Immature natural killer cell (primary cell): ENCODE results near the gene DEFB128. TPM values are rescaled to one million over a fixed set of nuclear protein-coding genes. Genes with fewer than 3 reads are reported as not detected.
"Not testable (repeated sequence)": the region's sequence is repeated elsewhere in the genome, so short reads cannot be mapped to it uniquely, and the experiment has no call there.

Experiments
- DNase-seq, 3 donors: peaks; one replicate each; pipeline ENCODE4 v3.0.0; 2022; ENCODE audit warnings: mixed read lengths in 1 of 3
- H3K27ac Mint-ChIP-seq, 6 donors: one replicate each; pipeline ENCODE4 v1.8.0; 2020; ENCODE audit warnings: mixed read lengths in 6 of 6, mild to moderate bottlenecking in 5 of 6, inconsistent platforms in 4 of 6, moderate library complexity in 3 of 6
- H3K27me3 Mint-ChIP-seq, 3 donors: one replicate each; pipeline ENCODE4 v1.8.0; 2020 to 2021; ENCODE audit warnings: low read depth in 3 of 3, mild to moderate bottlenecking in 3 of 3, mixed read lengths in 3 of 3, moderate library complexity in 3 of 3, inconsistent platforms in 1 of 3
- H3K36me3 Mint-ChIP-seq, 3 donors: one replicate each; pipeline ENCODE4 v1.8.0; 2020; ENCODE audit warnings: mixed read lengths in 3 of 3, inconsistent platforms in 2 of 3, mild to moderate bottlenecking in 2 of 3
- H3K4me1 Mint-ChIP-seq, 2 donors: one replicate each; pipeline ENCODE4 v1.8.0; 2020; ENCODE audit warnings: inconsistent platforms in 2 of 2, mild to moderate bottlenecking in 2 of 2, mixed read lengths in 2 of 2, moderate library complexity in 1 of 2
- H3K4me3 Mint-ChIP-seq, 5 donors: one replicate each; pipeline ENCODE4 v1.8.0; 2020; ENCODE audit warnings: mild to moderate bottlenecking in 5 of 5, mixed read lengths in 5 of 5, inconsistent platforms in 3 of 5, moderate library complexity in 3 of 5
- H3K9me3 Mint-ChIP-seq, 6 donors: one replicate each; pipeline ENCODE4 v1.8.0; 2020; ENCODE audit warnings: mild to moderate bottlenecking in 6 of 6, mixed read lengths in 6 of 6, inconsistent platforms in 4 of 6, moderate library complexity in 3 of 6
- polyA plus RNA-seq, 3 donors: library from polyadenylated mRNA; unstranded; fragments of 300-500 nt; fragmentation: Illumina TruSeq; gene quantifications; one replicate each; pipeline ENCODE4 v1.2.3, GENCODE V29; 2021

Gene DEFB128
- not detected for polyA plus RNA-seq

- Mint-ChIP-seq H3K27ac (no peak within 1 kb of the TSS), H3K27me3 (peaks cover 7 to 16% (median 14%) of the 10 kb centered on the region in 3 donors), H3K36me3 (no peaks in the 10 kb centered on the region), H3K4me3 (no peak within 1 kb of the TSS), H3K4me1 (no peaks in the 10 kb centered on the region), H3K9me3 (peaks cover 0 to 2% (median 0%) of the 10 kb centered on the region in 6 donors)
- DNase-seq: no peak
Observed at GRCh38 chr20:189611-190010, at the start of gene DEFB128. TSS of gene DEFB128 (minus strand) at chr20:189711. CDS start at chr20:189623, 88 bp downstream.

GRCh38 chr20:237929-238328 is 48.4 kb upstream of the DEFB128 start:
- Mint-ChIP-seq H3K4me3 (peak overlapping the region in 1 of 5 donors; percentile 36), H3K27ac (no peak overlapping the region), H3K36me3 (no peaks in the 10 kb centered on the region), H3K4me1 (peaks cover 8 to 10% of the 10 kb centered on the region in 2 donors), H3K27me3 (peaks cover 0 to 3% (median 2%) of the 10 kb centered on the region in 3 donors), H3K9me3 (no peaks in the 10 kb centered on the region)
- DNase-seq: no peak

DNA sequence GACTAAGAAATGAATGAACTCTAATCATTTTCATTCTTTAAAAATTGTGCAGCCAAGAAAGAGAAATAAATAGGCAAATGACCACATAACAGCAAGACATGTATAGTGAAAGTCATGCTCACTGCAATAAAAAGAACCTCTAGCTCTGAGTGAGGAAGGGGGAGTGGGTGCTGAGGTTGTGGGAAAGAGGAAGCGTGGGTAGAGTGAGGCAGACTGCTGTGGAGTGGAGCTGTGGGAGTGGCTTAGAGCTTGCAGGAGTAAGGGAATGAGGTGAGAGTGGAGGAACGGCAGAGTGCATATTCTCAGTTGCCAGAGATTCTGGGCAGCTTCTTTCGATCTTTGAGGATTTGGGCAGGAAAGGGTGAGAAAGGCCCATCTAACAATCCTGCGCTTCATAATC is 48.0 kb upstream of the DEFB128 start:
- H3K36me3 Mint-ChIP-seq: no peaks in the 10 kb centered on the region
- DNase-seq: peak in 1 of 3 donors; percentile 2
- no peaks in the 10 kb centered on the region for H3K9me3 Mint-ChIP-seq
- peak overlapping the region; percentile 2 to 50 (median 3) for H3K4me3 Mint-ChIP-seq
- peaks cover 8 to 10% of the 10 kb centered on the region in 2 donors for H3K4me1 Mint-ChIP-seq
- H3K27ac Mint-ChIP-seq: peak overlapping the region in 2 of 6 donors; percentile 8 to 51
- H3K27me3 Mint-ChIP-seq: peaks cover 0 to 3% (median 2%) of the 10 kb centered on the region in 3 donors

- H3K9me3 Mint-ChIP-seq: no peaks in the 10 kb centered on the region
- H3K36me3 Mint-ChIP-seq: no peaks in the 10 kb centered on the region
- no peak overlapping the region for H3K4me3 Mint-ChIP-seq
- no peak for DNase-seq
- H3K27ac Mint-ChIP-seq: no peak overlapping the region
- peaks cover 8 to 10% of the 10 kb centered on the region in 2 donors for H3K4me1 Mint-ChIP-seq
- peaks cover 0 to 3% (median 0%) of the 10 kb centered on the region in 3 donors for H3K27me3 Mint-ChIP-seq
Observed at GRCh38 chr20:235891-236290, 46.4 kb upstream of the DEFB128 start.

- Mint-ChIP-seq H3K36me3 (no peaks in the 10 kb centered on the region), H3K9me3 (no peaks in the 10 kb centered on the region), H3K27me3 (peaks cover 1 to 8% (median 3%) of the 10 kb centered on the region in 3 donors), H3K4me1 (no peaks in the 10 kb centered on the region), H3K27ac (no peak overlapping the region), H3K4me3 (no peak overlapping the region)
- DNase-seq: no peak
Observed at GRCh38 chr20:227439-228105, 38.1 kb upstream of the DEFB128 start.

DNA sequence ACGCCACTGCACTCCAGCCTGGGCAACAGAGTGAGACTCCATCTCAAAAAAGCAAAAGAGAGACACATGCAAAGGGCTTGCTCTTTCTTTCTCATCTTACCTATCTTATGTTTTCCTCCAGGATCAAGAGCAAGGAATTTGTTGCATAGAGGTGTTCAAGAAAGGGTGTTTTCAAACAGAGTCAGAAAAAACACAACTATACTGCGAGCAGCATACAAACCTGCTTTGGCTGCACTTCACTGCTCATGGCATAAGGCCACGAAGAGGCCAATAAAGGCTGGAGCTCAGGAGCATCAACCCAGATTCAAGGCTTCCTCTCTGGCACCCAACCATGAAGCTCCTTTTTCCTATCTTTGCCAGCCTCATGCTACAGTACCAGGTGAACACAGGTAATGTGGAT is 37.4 kb upstream of the DEFB128 start, which contains the start of gene DEFB129:
DEFB129 (plus strand) TSS at position 301 of the 400 bp plus-strand sequence; CDS start at position 332, 31 bp downstream.
- Mint-ChIP-seq H3K27me3 (peaks cover 1 to 8% (median 7%) of the 10 kb centered on the region in 3 donors), H3K27ac (no peak within 1 kb of the TSS), H3K4me3 (no peak within 1 kb of the TSS)

GRCh38 chr20:225879-226278 is 36.4 kb upstream of the DEFB128 start:
- H3K4me1 Mint-ChIP-seq, H3K9me3 Mint-ChIP-seq, H3K27me3 Mint-ChIP-seq, DNase-seq, H3K36me3 Mint-ChIP-seq, H3K27ac Mint-ChIP-seq, H3K4me3 Mint-ChIP-seq: not testable (repeated sequence)

More for the DNA sequence above, 37.4 kb upstream of the DEFB128 start, which contains the start of gene DEFB129:
- no peaks in the 10 kb centered on the region for H3K36me3 Mint-ChIP-seq
- no peaks in the 10 kb centered on the region for H3K9me3 Mint-ChIP-seq
- DNase-seq: no peak
- H3K4me1 Mint-ChIP-seq: no peaks in the 10 kb centered on the region

DNA sequence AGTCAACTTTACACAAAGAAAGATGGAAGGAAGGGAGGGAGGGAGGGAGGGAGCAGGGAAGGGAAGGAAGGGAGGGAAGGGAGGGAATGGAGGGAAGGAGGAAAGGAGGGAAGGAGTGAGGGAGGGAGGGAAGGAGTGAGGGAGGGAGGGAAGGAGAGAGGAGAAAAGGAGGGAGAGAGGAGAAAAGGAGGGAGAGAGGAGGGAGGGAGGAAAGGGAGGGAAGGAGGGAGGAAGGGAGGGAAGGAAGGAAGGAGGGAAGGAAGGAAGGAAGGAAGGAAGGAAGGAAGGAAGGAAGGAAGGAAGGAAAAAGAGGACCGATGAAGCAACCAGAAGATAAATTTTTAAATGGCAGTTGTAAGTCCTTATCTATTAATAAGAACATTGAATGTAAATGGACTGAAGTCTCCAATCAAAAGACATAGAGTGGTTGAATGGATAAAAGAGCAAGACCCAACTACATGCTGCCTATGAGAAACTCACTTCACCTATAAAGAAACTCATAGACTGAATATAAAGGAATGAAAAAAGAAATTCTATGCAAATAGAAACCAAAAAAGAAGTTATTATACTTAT is 31.8 kb upstream of the DEFB128 start:
- H3K27ac Mint-ChIP-seq: no peak overlapping the region
- no peaks in the 10 kb centered on the region for H3K9me3 Mint-ChIP-seq
- H3K27me3 Mint-ChIP-seq: peaks cover 9 to 27% (median 11%) of the 10 kb centered on the region in 3 donors

DNA sequence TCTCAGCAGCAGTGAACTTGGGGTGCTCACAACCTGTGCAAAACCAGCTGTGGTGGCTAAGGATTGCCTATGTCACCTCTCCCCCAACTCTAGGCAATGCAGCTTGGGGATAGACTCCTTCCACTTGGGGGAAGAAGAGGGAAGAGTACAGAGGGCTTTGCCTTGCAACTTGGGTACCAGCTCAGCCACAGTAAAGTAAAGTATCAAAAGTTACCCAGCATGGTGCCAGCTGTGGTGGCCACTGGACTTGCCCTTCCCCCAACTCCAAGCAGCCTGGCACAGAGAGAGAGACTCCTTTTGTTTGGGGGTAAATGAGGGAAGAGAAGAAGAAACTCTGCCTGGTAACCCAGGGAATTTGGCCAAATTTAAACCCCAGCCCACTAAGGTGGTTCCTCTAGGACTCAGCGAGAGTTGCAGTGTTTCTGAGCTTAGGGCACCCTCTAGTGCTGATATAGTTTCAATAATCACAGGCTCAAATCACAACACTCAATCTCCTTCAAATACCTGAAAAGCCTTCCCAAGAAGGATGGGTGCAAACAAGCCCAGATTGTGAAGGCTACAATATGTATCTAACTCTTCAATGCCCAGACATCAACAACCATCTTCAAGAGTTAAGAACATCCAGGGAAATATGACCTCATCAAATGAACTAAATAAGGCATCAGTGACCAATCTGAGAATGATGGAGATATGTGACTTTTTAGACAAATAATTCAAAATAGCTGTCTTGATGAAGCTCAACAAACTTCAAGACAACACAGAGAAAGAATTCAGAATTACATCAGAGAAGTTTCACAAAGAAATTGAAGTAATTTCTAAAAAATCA is 30.0 kb upstream of the DEFB128 start:
- Mint-ChIP-seq H3K27me3 (peaks cover 7 to 24% (median 9%) of the 10 kb centered on the region in 3 donors), H3K4me3 (no peak overlapping the region), H3K27ac (no peak overlapping the region), H3K4me1 (no peaks in the 10 kb centered on the region), H3K9me3 (no peaks in the 10 kb centered on the region), H3K36me3 (no peaks in the 10 kb centered on the region)
- no peak for DNase-seq

More for the DNA sequence above, 31.8 kb upstream of the DEFB128 start:
- no peak for DNase-seq
- H3K36me3 Mint-ChIP-seq: no peaks in the 10 kb centered on the region
- no peak overlapping the region for H3K4me3 Mint-ChIP-seq
- no peaks in the 10 kb centered on the region for H3K4me1 Mint-ChIP-seq

- Mint-ChIP-seq H3K4me1 (no peaks in the 10 kb centered on the region), H3K36me3 (no peaks in the 10 kb centered on the region), H3K4me3 (no peak overlapping the region), H3K27me3 (peaks cover 7 to 20% (median 13%) of the 10 kb centered on the region in 3 donors), H3K27ac (no peak overlapping the region), H3K9me3 (no peaks in the 10 kb centered on the region)
- DNase-seq: no peak
Observed at GRCh38 chr20:217266-217665, 27.8 kb upstream of the DEFB128 start.

DNA sequence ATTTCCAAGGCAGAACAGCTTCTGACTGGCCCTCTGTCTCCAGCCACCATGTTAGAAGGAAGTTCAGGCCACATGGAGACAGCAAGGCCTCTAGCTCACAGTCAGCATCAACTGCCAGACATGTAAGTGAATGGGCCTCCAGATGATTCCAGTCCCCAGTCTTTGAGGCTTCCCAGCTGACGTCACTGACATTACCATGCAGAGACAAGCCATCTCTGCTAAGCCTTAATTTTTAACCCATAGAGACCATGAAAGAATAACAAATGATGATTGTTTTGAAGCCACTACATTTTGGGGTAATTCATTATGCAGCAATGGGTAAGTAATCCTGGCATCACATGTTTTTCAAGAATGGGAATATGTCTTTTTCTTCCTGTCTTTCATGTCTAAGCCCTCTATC is 26.3 kb upstream of the DEFB128 start:
- no peak overlapping the region for H3K27ac Mint-ChIP-seq
- peaks cover 4 to 20% (median 10%) of the 10 kb centered on the region in 3 donors for H3K27me3 Mint-ChIP-seq
- no peaks in the 10 kb centered on the region for H3K9me3 Mint-ChIP-seq
- no peak for DNase-seq
- no peaks in the 10 kb centered on the region for H3K36me3 Mint-ChIP-seq
- no peaks in the 10 kb centered on the region for H3K4me1 Mint-ChIP-seq
- H3K4me3 Mint-ChIP-seq: no peak overlapping the region

DNA sequence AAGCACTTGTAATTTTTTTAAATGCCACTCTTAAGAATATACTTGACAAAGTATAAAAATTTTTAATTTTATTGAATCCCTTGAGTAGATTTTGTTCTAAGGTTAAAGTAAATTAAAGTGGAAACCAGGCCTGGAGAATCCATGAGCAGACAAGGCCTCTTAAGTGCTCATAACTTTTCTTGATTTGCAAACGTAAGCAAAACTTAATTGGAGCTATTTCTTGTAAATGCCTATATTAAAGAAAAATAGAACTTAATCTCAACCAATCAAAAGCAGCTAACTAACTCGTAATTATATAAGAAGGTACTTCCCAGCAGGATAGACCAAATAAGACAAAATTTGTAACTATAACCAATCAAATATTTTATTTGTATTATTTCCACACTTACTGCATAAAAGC is 24.9 kb upstream of the DEFB128 start:
- Mint-ChIP-seq H3K4me3 (no peak overlapping the region), H3K9me3 (no peaks in the 10 kb centered on the region), H3K27me3 (peaks cover 0 to 9% (median 7%) of the 10 kb centered on the region in 3 donors), H3K4me1 (no peaks in the 10 kb centered on the region), H3K36me3 (no peaks in the 10 kb centered on the region), H3K27ac (no peak overlapping the region)
- no peak for DNase-seq

DNA sequence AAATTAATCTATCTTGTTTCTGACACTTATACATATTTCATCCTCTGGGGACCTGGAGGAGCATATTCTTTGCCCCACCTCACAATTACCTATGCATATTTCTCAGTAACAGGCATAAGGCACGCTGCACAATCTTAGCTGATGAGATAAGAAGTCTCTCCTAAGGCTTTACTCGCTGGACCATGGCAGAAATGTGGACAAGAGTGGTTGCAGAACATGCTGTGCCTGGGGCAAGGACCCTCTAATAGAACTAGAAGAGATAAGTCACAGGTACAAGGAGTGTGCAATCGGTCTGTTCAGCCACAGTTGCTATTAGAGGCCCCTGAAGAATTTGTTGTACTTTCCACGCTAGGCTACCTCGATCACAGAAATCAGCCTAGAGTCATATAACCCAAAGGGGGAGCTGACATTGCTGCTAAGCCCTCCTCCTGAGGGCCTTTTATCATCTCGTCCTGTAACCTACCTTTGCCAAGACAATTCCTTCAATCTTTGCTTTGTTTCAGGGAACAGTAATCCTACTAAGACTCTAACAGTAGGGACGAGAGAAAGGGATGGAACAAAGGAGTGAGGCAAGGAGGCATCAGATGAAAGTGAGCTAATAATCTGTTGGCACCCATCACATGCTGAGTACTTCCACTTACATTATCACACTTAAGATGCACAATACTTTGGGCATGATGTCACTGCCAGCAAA is 21.4 kb upstream of the DEFB128 start:
- no peaks in the 10 kb centered on the region for H3K9me3 Mint-ChIP-seq
- no peaks in the 10 kb centered on the region for H3K4me1 Mint-ChIP-seq
- H3K27ac Mint-ChIP-seq: no peak overlapping the region
- H3K4me3 Mint-ChIP-seq: no peak overlapping the region
- H3K36me3 Mint-ChIP-seq: no peaks in the 10 kb centered on the region
- peaks cover 0 to 4% (median 4%) of the 10 kb centered on the region in 3 donors for H3K27me3 Mint-ChIP-seq
- DNase-seq: no peak
